Neural cell (in vitro differentiated cells): ENCODE measurements around the gene DSCAM. TPM values are rescaled to one million over a fixed set of nuclear protein-coding genes. Genes with fewer than 3 reads are reported as not detected.

ENCODE experiments used
- H2AFZ ChIP-seq: fragments of 200-600, 300-800 bp; sonication (generic), shearing (Covaris generic); 2 replicates; pipeline ENCODE4 v1.6.0; 2014; ENCODE audit warnings: low read depth, mild to moderate bottlenecking, antibody characterized with exemption, low read length, moderate library complexity
- H3F3A ChIP-seq: fragments of 200-600 bp; shearing (Covaris generic); 2 replicates; pipeline ENCODE4 v1.6.1; 2016; ENCODE audit warnings: mild to moderate bottlenecking, moderate library complexity, mixed read lengths, antibody characterized with exemption, low read length; ENCODE audit not compliant: insufficient read depth, poor library complexity, severe bottlenecking
- H3K27ac ChIP-seq: fragments of 200-600, 300-800 bp; sonication (generic), shearing (Covaris generic); 2 replicates; pipeline ENCODE4 v1.5.1; 2014; ENCODE audit warnings: mild to moderate bottlenecking, low read length, moderate library complexity
- H3K27me3 ChIP-seq: fragments of 300-800, 200-600 bp; sonication (generic), shearing (Covaris generic); 2 replicates; pipeline ENCODE4 v1.6.0; 2014; ENCODE audit warnings: mild to moderate bottlenecking, low read depth, low read length, moderate library complexity; ENCODE audit not compliant: insufficient read depth
- H3K36me3 ChIP-seq: fragments of 300-800, 200-600 bp; sonication (generic), shearing (Covaris generic); 2 replicates; pipeline ENCODE4 v1.5.1; 2014; ENCODE audit warnings: mild to moderate bottlenecking, antibody characterized with exemption, low read length, moderate library complexity; ENCODE audit not compliant: insufficient read depth
- H3K4me2 ChIP-seq: fragments of 300-800, 200-600 bp; sonication (generic), shearing (Covaris generic); 2 replicates; pipeline ENCODE4 v1.6.0; 2014; ENCODE audit warnings: mild to moderate bottlenecking, low read length
- H3K4me3 ChIP-seq: fragments of 300-800, 200-600 bp; sonication (generic), shearing (Covaris generic); 2 replicates; pipeline ENCODE4 v1.5.1; 2014; ENCODE audit warnings: mild to moderate bottlenecking, low read length, moderate library complexity
- H3K79me2 ChIP-seq: fragments of 200-600 bp; shearing (Covaris generic); replicated peaks from 2 replicates; pipeline ENCODE4 v1.6.0; 2014; ENCODE audit warnings: mild to moderate bottlenecking, low read length, moderate library complexity; ENCODE audit not compliant: insufficient read depth
- H3K9ac ChIP-seq: fragments of 300-800, 200-600 bp; sonication (generic), shearing (Covaris generic); 2 replicates; pipeline ENCODE4 v1.6.1; 2016; ENCODE audit warnings: mild to moderate bottlenecking, low read length, mixed read lengths
- H3K9me2 ChIP-seq: fragments of 200-600 bp; shearing (Covaris generic); 2 replicates; pipeline ENCODE4 v1.6.1; 2016; ENCODE audit warnings: mild to moderate bottlenecking, low read length, mixed read lengths; ENCODE audit not compliant: insufficient read depth
- H3K9me3 ChIP-seq: fragments of 200-600, 300-800 bp; sonication (generic), shearing (Covaris generic); 2 replicates; pipeline ENCODE4 v1.6.1; 2016; ENCODE audit warnings: mild to moderate bottlenecking, mixed run types, low read length, moderate library complexity, mixed read lengths
- H4K20me1 ChIP-seq: fragments of 200-600 bp; shearing (Covaris generic); 2 replicates; pipeline ENCODE4 v1.6.1; 2016; ENCODE audit warnings: mild to moderate bottlenecking, mixed run types; ENCODE audit not compliant: insufficient read depth
- CTCF ChIP-seq: fragments of 450-650 bp; IDR thresholded peaks from 2 replicates; pipeline ENCODE4 v1.5.1; 2014; ENCODE audit warnings: antibody characterized with exemption, mild to moderate bottlenecking, moderate library complexity; ENCODE audit not compliant: poor library complexity, severe bottlenecking
- EP300 ChIP-seq: fragments of 450-650 bp; conservative IDR thresholded peaks from 2 replicates; pipeline ENCODE4 v1.6.1; 2014; ENCODE audit warnings: antibody characterized with exemption, mild to moderate bottlenecking, moderate library complexity; ENCODE audit not compliant: poor library complexity, severe bottlenecking
- EZH2 ChIP-seq: fragments of 200-600, 300-800 bp; shearing (Covaris generic), sonication (generic); IDR thresholded peaks from 2 replicates; pipeline ENCODE4 v1.6.1; 2014; ENCODE audit warnings: antibody characterized with exemption, low read length, borderline replicate concordance, mild to moderate bottlenecking; ENCODE audit not compliant: insufficient read depth, poor library complexity, severe bottlenecking
- MXI1 ChIP-seq: fragments of 450-650 bp; conservative IDR thresholded peaks from 2 replicates; pipeline ENCODE4 v1.6.1; 2014; ENCODE audit warnings: antibody characterized with exemption, mild to moderate bottlenecking; ENCODE audit not compliant: poor library complexity, severe bottlenecking
- POLR2AphosphoS5 ChIP-seq: IDR thresholded peaks from 2 replicates; pipeline ENCODE4 v1.6.1; 2012
- RAD21 ChIP-seq: fragments of 450-650 bp; conservative IDR thresholded peaks from 2 replicates; pipeline ENCODE4 v1.6.1; 2014; ENCODE audit warnings: antibody characterized with exemption, mild to moderate bottlenecking, moderate library complexity
- REST ChIP-seq: IDR thresholded peaks from 2 replicates; pipeline ENCODE4 v1.6.1; 2012; ENCODE audit warnings: borderline replicate concordance
- SMC3 ChIP-seq: fragments of 450-650 bp; conservative IDR thresholded peaks from 2 replicates; pipeline ENCODE4 v1.6.1; 2014; ENCODE audit warnings: antibody characterized with exemption, mild to moderate bottlenecking, moderate library complexity; ENCODE audit not compliant: poor library complexity
- TAF1 ChIP-seq: IDR thresholded peaks from 2 replicates; pipeline ENCODE4 v1.6.1; 2012; ENCODE audit warnings: low read depth
- polyA plus RNA-seq: library from polyadenylated mRNA; depleted of rRNA; stranded (reverse); fragments of >200 nt; gene quantifications from 2 replicates; pipeline ENCODE4 v1.2.3, GENCODE V29; 2014

DSCAM gene
- polyA plus RNA-seq, 1 donor from 2014 or later: 5.3 TPM

GRCh38 chr21:40340357-40340756, 506.6 kb downstream of the DSCAM start:
- no peak for TF ChIP-seq REST
- no peak for TF ChIP-seq EZH2
- Histone ChIP-seq H4K20me1 (no peaks in the 10 kb centered on the region), H3K4me3 (no peak overlapping the region), H3K9ac (no peak overlapping the region), H3K9me3 (no peaks in the 10 kb centered on the region), H3F3A (no peaks in the 10 kb centered on the region), H3K27me3 (no peaks in the 10 kb centered on the region), H3K79me2 (no peaks in the 10 kb centered on the region), H3K27ac (peak overlapping the region; percentile 49), H2AFZ (no peak overlapping the region), H3K4me2 (no peak overlapping the region), H3K9me2 (no peaks in the 10 kb centered on the region), H3K36me3 (no peaks in the 10 kb centered on the region)

- no peak overlapping the region for H2AFZ ChIP-seq
- TF ChIP-seq SMC3 (no peak), CTCF (no peak), REST (no peak), POLR2AphosphoS5 (no peak), TAF1 (no peak), EZH2 (no peak), EP300 (no peak), MXI1 (no peak), RAD21 (no peak)
- no peaks in the 10 kb centered on the region for H3K9me3 ChIP-seq
- H3F3A ChIP-seq: no peaks in the 10 kb centered on the region
- no peak overlapping the region for H3K4me3 ChIP-seq
- no peaks in the 10 kb centered on the region for H3K9me2 ChIP-seq
- H3K27me3 ChIP-seq: no peaks in the 10 kb centered on the region
- no peak overlapping the region for H3K27ac ChIP-seq
- H3K4me2 ChIP-seq: no peak overlapping the region
- H3K36me3 ChIP-seq: no peaks in the 10 kb centered on the region
- H3K79me2 ChIP-seq: no peaks in the 10 kb centered on the region
- H4K20me1 ChIP-seq: no peaks in the 10 kb centered on the region
- no peak overlapping the region for H3K9ac ChIP-seq
Measured at GRCh38 chr21:40339050-40339449, 507.9 kb downstream of the DSCAM start.
